Measurements from ENCODE around the gene CDK19. TPM values are rescaled to one million over a fixed set of nuclear protein-coding genes. Genes with fewer than 3 reads are reported as not detected.

CDK19 gene
- total and polyA plus RNA-seq, 2 experiments from 2014 or later = 7.7 to 10.1 TPM

GRCh38 chr6:110589865-110590513 lies 225.3 kb downstream of the CDK19 start:
- DNase-seq (ENCODE audit: low spot score) = no peak
- Mint-ChIP-seq H3K36me3 (ENCODE audit: low read depth) (no peaks in the 10 kb centered on the region), H3K27me3 (ENCODE audit: insufficient read depth, low read depth, poor library complexity) (no peaks in the 10 kb centered on the region), H3K27ac (no peak overlapping the region), H3K4me1 (no peaks in the 10 kb centered on the region), H3K9me3 (no peaks in the 10 kb centered on the region), H3K4me3 (no peak overlapping the region)
- TF ChIP-seq REST (IDR thresholded peaks at IDR 0.05; ENCODE audit: unreplicated experiment) = no peak
- no peak for TF ChIP-seq CTCF (conservative IDR thresholded peaks at IDR 0.05; ENCODE audit: low read depth in 2 of 2)
- TF ChIP-seq EZH2phosphoT487 (IDR thresholded peaks at IDR 0.05; ENCODE audit: unreplicated experiment) = no peak
- no peak for TF ChIP-seq POLR2AphosphoS5 (IDR thresholded peaks at IDR 0.05; ENCODE audit: low read depth)
- TF ChIP-seq CREB1 (CRISPR knock-in tag; IDR thresholded peaks at IDR 0.05; ENCODE audit: low read depth) = no peak
- TF ChIP-seq ZNF114 (CRISPR knock-in tag; IDR thresholded peaks at IDR 0.05) = no peak
- no peak for TF ChIP-seq STAT1 (IDR thresholded peaks at IDR 0.05; ENCODE audit: unreplicated experiment)
- no peak for TF ChIP-seq ZNF331 (CRISPR knock-in tag; IDR thresholded peaks at IDR 0.05; ENCODE audit: low read depth)
- TF ChIP-seq JUNB (IDR thresholded peaks at IDR 0.05; ENCODE audit: unreplicated experiment) = no peak
- no peak for TF ChIP-seq EZH2 (IDR thresholded peaks at IDR 0.05; ENCODE audit: low read depth, unreplicated experiment)
- no peak for TF ChIP-seq ZNF462 (CRISPR knock-in tag; IDR thresholded peaks at IDR 0.05)
- TF ChIP-seq ETS1 (IDR thresholded peaks at IDR 0.05) = no peak
- no peak for TF ChIP-seq NANOG (IDR thresholded peaks at IDR 0.05; ENCODE audit: borderline replicate concordance)
- H3K36me3 ChIP-seq (ENCODE audit: insufficient read depth) = no peaks in the 10 kb centered on the region
- H4K20me1 ChIP-seq (replicated peaks; ENCODE audit: insufficient read depth) = no peaks in the 10 kb centered on the region
- H3K9me2 ChIP-seq (ENCODE audit: insufficient read depth) = no peaks in the 10 kb centered on the region
- no peaks in the 10 kb centered on the region for H3F3A ChIP-seq (replicated peaks; ENCODE audit: low read depth)
- H3K79me2 ChIP-seq (replicated peaks; ENCODE audit: insufficient read depth) = no peaks in the 10 kb centered on the region
- H2AFZ ChIP-seq = no peak overlapping the region
- H3K27me3 ChIP-seq (ENCODE audit: insufficient read depth) = no peaks in the 10 kb centered on the region
- no peak overlapping the region for H3K4me3 ChIP-seq
- H3K4me1 ChIP-seq (ENCODE audit: insufficient read depth) = no peaks in the 10 kb centered on the region
- no peak overlapping the region for H3K4me2 ChIP-seq
- no peak for ATAC-seq
- no peak overlapping the region for H3K27ac ChIP-seq (ENCODE audit: low read depth)
